HepG2 (cell line): ENCODE measurements around the gene FCN1. TPM values are rescaled to one million over a fixed set of nuclear protein-coding genes. Genes with fewer than 3 reads are reported as not detected.

Source experiments
- ATAC-seq: fragments of 200-7000 bp; cut with Tn5 transposase; 3 replicates; pipeline ENCODE4 v1.9.1; 2020; ENCODE audit warnings: mild to moderate bottlenecking, moderate library complexity
- BruUV-seq: library from RNA; stranded (reverse); fragments of 400-500 nt; replicated peaks from 2 replicates; lab custom pipeline; 2021; lab: Mats Ljungman, UMichigan
- CTCF ChIA-PET: fragments of 300-600 bp; formaldehyde crosslinking; extraction: SDS; loops from one replicate; lab custom pipeline; 2021; ENCODE audit warnings: low total read pairs, inconsistent platforms, low intra/inter-chr PET ratio; lab: Yijun Ruan, JAX
- POLR2A ChIA-PET: fragments of 350-600 bp; sonication (Branson Sonifier 250); formaldehyde crosslinking; loops from one replicate; lab custom pipeline; 2020; ENCODE audit warnings: antibody characterized with exemption, inconsistent platforms; lab: Yijun Ruan, JAX
- DNase-seq: peaks from one replicate; pipeline ENCODE4 v3.0.0-alpha.2; 2015; ENCODE audit warnings: low spot score
- FAIRE-seq: peaks from 3 replicates; lab custom pipeline; 2011; peaks lifted over from hg19 to GRCh38; lab: Jason Lieb, UNC
- H2AFZ ChIP-seq: one replicate; pipeline ENCODE4 v1.6.1; 2011; ENCODE audit warnings: low read length, inconsistent platforms
- H3K27ac ChIP-seq: fragments of 300-600 bp; 3 replicates; pipeline ENCODE4 v1.8.0; 2011; ENCODE audit warnings: mixed run types, mild to moderate bottlenecking, mixed read lengths, low read length, inconsistent platforms; ENCODE audit not compliant: insufficient read depth; ENCODE audit errors: extremely low read length
- H3K27me3 ChIP-seq, 2 experiments: fragments of 200-600 bp in 1 of 2; 2 replicates in 1 of 2; 3 replicates in 1 of 2; pipeline versions ENCODE4 v1.6.0 to v1.8.0; 2011; ENCODE audit warnings: low read length in 2 of 2, mild to moderate bottlenecking in 2 of 2, moderate library complexity in 2 of 2, inconsistent platforms in 1 of 2; ENCODE audit not compliant: insufficient read depth in 2 of 2, control insufficient read depth in 1 of 2
- H3K36me3 ChIP-seq, 2 experiments: fragments of 200-600 bp in 1 of 2; replicated peaks in 1 of 2; 2 replicates in 1 of 2; 3 replicates in 1 of 2; pipeline versions ENCODE4 v1.5.1 to v1.8.0; 2011; ENCODE audit warnings: low read length in 2 of 2, inconsistent platforms in 1 of 2; ENCODE audit not compliant: insufficient read depth in 2 of 2, control insufficient read depth in 1 of 2
- H3K4me1 ChIP-seq: 2 replicates; pipeline ENCODE4 v1.5.1; 2012; ENCODE audit warnings: low read length, inconsistent platforms; ENCODE audit not compliant: insufficient read depth
- H3K4me2 ChIP-seq: 2 replicates; pipeline ENCODE4 v1.6.0; 2011; ENCODE audit warnings: low read depth, low read length, inconsistent platforms
- H3K4me3 ChIP-seq, 3 experiments: fragments of 200-600 bp in 1 of 3; sonication (generic), shearing (Covaris generic) in 1 of 3; replicated peaks in 1 of 3; 2 replicates each; pipeline ENCODE4 v1.5.1; 2011 to 2016; ENCODE audit warnings: low read length in 3 of 3, inconsistent platforms in 2 of 3, low read depth in 2 of 3, mild to moderate bottlenecking in 2 of 3, control low read depth in 1 of 3, mixed read lengths in 1 of 3; ENCODE audit not compliant: insufficient read depth in 1 of 3
- H3K79me2 ChIP-seq: one replicate; pipeline ENCODE4 v1.6.1; 2011; ENCODE audit warnings: low read length, inconsistent platforms; ENCODE audit not compliant: insufficient read depth
- H3K9ac ChIP-seq: 2 replicates; pipeline ENCODE4 v1.6.0; 2011; ENCODE audit warnings: mild to moderate bottlenecking, low read depth, low read length, inconsistent platforms; ENCODE audit not compliant: insufficient read depth
- H3K9me3 ChIP-seq: 2 replicates; pipeline ENCODE4 v1.5.1; 2012; ENCODE audit warnings: mild to moderate bottlenecking, low read length
- H4K20me1 ChIP-seq: 2 replicates; pipeline ENCODE4 v1.6.0; 2011; ENCODE audit warnings: inconsistent platforms, mild to moderate bottlenecking, low read length, moderate library complexity; ENCODE audit not compliant: insufficient read depth
- JDP2 ChIP-seq: sonication (generic); formaldehyde crosslinking; IDR thresholded peaks from 2 replicates; pipeline ENCODE4 v1.8.1; 2022; ENCODE audit warnings: missing genetic modification reagents, borderline replicate concordance
- KAT8 ChIP-seq: IDR thresholded peaks from 2 replicates; pipeline ENCODE4 v1.6.1; 2016; ENCODE audit warnings: missing genetic modification reagents, missing compliant biosample characterization
- MAFF ChIP-seq: IDR thresholded peaks from 2 replicates; pipeline ENCODE4 v1.6.1; 2011; ENCODE audit warnings: low read depth, low read length, improper control_type of control experiment
- RXRA ChIP-seq: sonication (generic); formaldehyde crosslinking; IDR thresholded peaks from 2 replicates; pipeline ENCODE4 v1.5.1; 2020; ENCODE audit warnings: missing genetic modification reagents
- SYNCRIP ChIP-seq: fragments of 200-400 bp; formaldehyde crosslinking; IDR thresholded peaks from 2 replicates; pipeline ENCODE4 v1.6.1; 2018; ENCODE audit warnings: mild to moderate bottlenecking, low read depth, low read length; ENCODE audit not compliant: insufficient read depth
- TAF15 ChIP-seq: fragments of 200-400 bp; formaldehyde crosslinking; IDR thresholded peaks from one replicate; pipeline ENCODE4 v1.6.1; 2018; ENCODE audit warnings: mild to moderate bottlenecking, low read depth, low read length; ENCODE audit not compliant: poor library complexity, severe bottlenecking
- ZNF17 ChIP-seq: sonication (generic); formaldehyde crosslinking; IDR thresholded peaks from 2 replicates; pipeline ENCODE4 v1.5.0; 2020; ENCODE audit warnings: mild to moderate bottlenecking, missing genetic modification reagents
- ZNF235 ChIP-seq: sonication (generic); formaldehyde crosslinking; IDR thresholded peaks from 2 replicates; pipeline ENCODE4 v1.8.1; 2023; ENCODE audit warnings: mild to moderate bottlenecking, missing genetic modification reagents, borderline replicate concordance
- ZNF430 ChIP-seq: sonication (generic); formaldehyde crosslinking; IDR thresholded peaks from 2 replicates; pipeline ENCODE4 v1.9.0; 2021; ENCODE audit warnings: mild to moderate bottlenecking, missing genetic modification reagents
- ZNF543 ChIP-seq: sonication (generic); formaldehyde crosslinking; IDR thresholded peaks from 2 replicates; pipeline ENCODE4 v1.4.0; 2020; ENCODE audit warnings: mild to moderate bottlenecking, missing genetic modification reagents
- ZNF556 ChIP-seq: sonication (generic); formaldehyde crosslinking; IDR thresholded peaks from 2 replicates; pipeline ENCODE4 v1.4.0; 2020; ENCODE audit warnings: mild to moderate bottlenecking, missing genetic modification reagents, borderline replicate concordance
- ZNF572 ChIP-seq: sonication (generic); formaldehyde crosslinking; IDR thresholded peaks from 2 replicates; pipeline ENCODE4 v1.5.1; 2020; ENCODE audit warnings: mild to moderate bottlenecking, missing genetic modification reagents
- ZNF605 ChIP-seq: sonication (generic); formaldehyde crosslinking; IDR thresholded peaks from 2 replicates; pipeline ENCODE4 v1.8.0; 2022; ENCODE audit warnings: mild to moderate bottlenecking, missing genetic modification reagents
- ZNF678 ChIP-seq: sonication (generic); formaldehyde crosslinking; IDR thresholded peaks from 2 replicates; pipeline ENCODE4 v1.4.0; 2020; ENCODE audit warnings: mild to moderate bottlenecking, missing genetic modification reagents
- ZZZ3 ChIP-seq: sonication (generic); formaldehyde crosslinking; IDR thresholded peaks from 2 replicates; pipeline ENCODE4 v1.4.0; 2020; ENCODE audit warnings: missing genetic modification reagents, mild to moderate bottlenecking, borderline replicate concordance
- WGBS: methylation state at CpG from one replicate; pipeline ENCODE4 v1.1.6; 2017; ENCODE audit warnings: low lambda C conversion rate; 5-methylcytosine and 5-hydroxymethylcytosine counted together
- in situ Hi-C: cut with HindIII; loops from 2 replicates; pipeline ENCODE4 v1.10.0; 2017; ENCODE audit warnings: low pct_unique_long_range_greater_than_20kb; ENCODE audit not compliant: extremely low pct_ligation_motif_present
- intact Hi-C: fragments of 100-400 bp; cut with micrococcal nuclease; formaldehyde crosslinking; loops from one replicate; pipeline ENCODE4 v1.10.0; 2022; ENCODE audit not compliant: unreplicated experiment
- polyA plus RNA-seq, 8 experiments: library from polyadenylated mRNA; depleted of rRNA in 3 of 8; stranded (reverse) in 7 of 8; unstranded in 1 of 8; fragments of >200 nt; fragmentation: Illumina TruSeq in 4 of 8; extraction: Trizol in 4 of 8; gene quantifications; 2 replicates each; pipeline versions ENCODE4 v1.2.1 to v1.2.3, GENCODE V29; 2011 to 2016; ENCODE audit warnings: low read depth in 4 of 8, missing spikeins in 1 of 8, mixed read lengths in 1 of 8; ENCODE audit not compliant: insufficient read depth in 1 of 8
- total RNA-seq, 5 experiments: library from RNA; depleted of rRNA; stranded (reverse); fragments of >200 nt; fragmentation: Illumina TruSeq; extraction: Trizol; gene quantifications; 2 replicates each; pipeline ENCODE4 v1.2.3, GENCODE V29; 2016; ENCODE audit warnings: low read depth in 1 of 5

FCN1 gene
- total and polyA plus RNA-seq, 2 of the 13 experiments (the other 11 are each of a cell fraction or from before 2014, with no cell fraction given), result not detected

DNA sequence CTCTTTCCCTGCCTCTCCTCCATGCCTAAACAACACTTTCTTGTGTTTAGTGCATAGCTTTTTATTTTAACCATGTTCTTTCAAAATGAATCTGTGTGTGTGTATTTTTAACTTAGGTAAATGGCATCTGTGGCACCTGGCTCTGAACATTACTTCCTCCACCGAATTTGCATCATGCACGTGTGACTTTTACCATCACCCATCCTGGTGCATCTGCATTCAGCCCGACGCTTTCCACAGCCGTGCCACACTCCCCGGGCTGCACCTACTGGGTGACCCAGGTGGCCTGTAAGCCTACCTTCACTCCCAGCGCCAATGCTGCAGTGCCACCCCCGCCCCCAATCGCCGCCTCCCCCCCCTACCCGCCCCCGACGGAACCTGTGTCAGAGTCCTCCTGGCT, 12.7 kb upstream of the FCN1 start:
- TF ChIP-seq ZNF556 (no peak), MAFF (no peak), ZZZ3 (CRISPR knock-in tag) (no peak), KAT8 (CRISPR knock-in tag) (no peak), ZNF543 (CRISPR knock-in tag) (no peak), ZNF235 (CRISPR knock-in tag) (no peak), ZNF572 (CRISPR knock-in tag) (no peak), ZNF605 (CRISPR knock-in tag) (no peak), JDP2 (no peak), ZNF430 (CRISPR knock-in tag) (no peak), SYNCRIP (no peak), ZNF678 (CRISPR knock-in tag) (no peak), ZNF17 (CRISPR knock-in tag) (no peak), TAF15 (no peak), RXRA (CRISPR knock-in tag) (no peak)
- WGBS, result 11% methylated on average over 10 of the region's 13 CpGs
- DNase-seq (no peak), ATAC-seq (no peak), FAIRE-seq (no peak)
- no peaks in the 10 kb centered on the region for H3K79me2 ChIP-seq
- no peaks in the 10 kb centered on the region for H3K9me3 ChIP-seq
- peaks cover 6 to 59% of the 10 kb centered on the region in 2 experiments; a peak in 4 of 5 replicates for H3K27me3 ChIP-seq
- H3K4me2 ChIP-seq, result no peak overlapping the region
- H3K9ac ChIP-seq, result no peak overlapping the region
- no peak overlapping the region for H3K27ac ChIP-seq
- no peak overlapping the region for H3K4me3 ChIP-seq
- no peak overlapping the region for H2AFZ ChIP-seq
- no peaks in the 10 kb centered on the region for H3K36me3 ChIP-seq
- no peaks in the 10 kb centered on the region for H3K4me1 ChIP-seq
- in situ Hi-C loops (no loop called here), intact Hi-C loops (no loop called here)
- ChIA-PET CTCF (no interaction called here), POLR2A (no interaction called here)
- H4K20me1 ChIP-seq, result no peaks in the 10 kb centered on the region
- BruUV-seq, result no TSS peak
